Measurements from ENCODE around the gene UBQLN4. TPM values are rescaled to one million over a fixed set of nuclear protein-coding genes. Genes with fewer than 3 reads are reported as not detected.

UBQLN4 gene
- total and polyA plus RNA-seq, 9 of the 15 experiments (the other 6 are each of a cell fraction or from before 2014, with no cell fraction given), result 13.5 to 65.5 (median 37.0) TPM

GRCh38 chr1:156020293-156021092 lies 33.1 kb downstream of the UBQLN4 start, which contains the start of gene SSR2:
SSR2 (minus strand) TSS chr1:156020951; CDS start chr1:156020167, 784 bp downstream.
- peak; percentile 97 for FAIRE-seq
- CTCF ChIA-PET (ENCODE audit: low intra/inter-chr PET ratio), result no interaction called here
- TF ChIP-seq ETS1 (conservative IDR thresholded peaks at IDR 0.05; ENCODE audit: control insufficient read depth, low read depth, low read length) (peak; percentile 88), CBX1 (IDR thresholded peaks at IDR 0.05; ENCODE audit: low read depth) (no peak), NFIC (IDR thresholded peaks at IDR 0.05) (peak; percentile 7; the same call in 1 of the 2 replicates), RBM15 (IDR thresholded peaks at IDR 0.05; ENCODE audit: insufficient read depth, low read length) (no peak), SOX6 (IDR thresholded peaks at IDR 0.05) (no peak), TCF7 (IDR thresholded peaks at IDR 0.05; ENCODE audit: borderline replicate concordance) (peak; percentile 96), BHLHE40 (IDR thresholded peaks at IDR 0.05; ENCODE audit: low read length) (no peak), AFF1 (IDR thresholded peaks at IDR 0.05; ENCODE audit: low read depth in 1 of 2, partially characterized antibody in 2 of 2) (peak in 1 of 2 experiments; percentile 85), TBP (optimal IDR thresholded peaks at IDR 0.05; ENCODE audit: low read depth, low read length) (peak; percentile 59), ZNF398 (CRISPR knock-in tag; IDR thresholded peaks at IDR 0.05) (no peak), POLR2B (IDR thresholded peaks at IDR 0.05; ENCODE audit: low read depth, partially characterized antibody) (peak; percentile 83), TCF7L2 (IDR thresholded peaks at IDR 0.05; ENCODE audit: low read depth, low read length) (peak; percentile 82)

More at GRCh38 chr1:156020293-156021092, 33.1 kb downstream of the UBQLN4 start, which contains the start of gene SSR2:
- in situ Hi-C loops (cut with MboI) (no loop called here), intact Hi-C loops (cut with micrococcal nuclease) (no loop called here)
- Histone ChIP-seq H3K79me2 (ENCODE audit: control insufficient read depth, insufficient read depth, low read length) (peaks cover 26% of the 10 kb centered on the region), H2AFZ (ENCODE audit: low read depth, low read length) (peak within 1 kb of the TSS; percentile 96), H3K27me3 (ENCODE audit: control insufficient read depth in 2 of 2, insufficient read depth in 2 of 2, low read length in 2 of 2) (no peaks in the 10 kb centered on the region), H3K36me3 (ENCODE audit: control insufficient read depth, insufficient read depth, low read length) (peaks cover 40% of the 10 kb centered on the region; the same call in 2 of the 3 replicates), H3K9ac (ENCODE audit: insufficient read depth in 1 of 2, low read depth in 2 of 2, low read length in 2 of 2) (peak within 1 kb of the TSS; percentile 78 to 93), H3K9me3 (replicated peaks; ENCODE audit: control insufficient read depth, insufficient read depth, low read depth, low read length) (no peaks in the 10 kb centered on the region), H3K27ac (ENCODE audit: extremely low read depth, low read depth, low read length) (peak within 1 kb of the TSS; percentile 65), H4K20me1 (replicated peaks; ENCODE audit: control insufficient read depth, insufficient read depth, low read length) (no peaks in the 10 kb centered on the region), H3K4me1 (replicated peaks in 1 of 2; ENCODE audit: control insufficient read depth in 2 of 2, insufficient read depth in 2 of 2, low read length in 2 of 2) (peaks cover 7 to 8% of the 10 kb centered on the region in 2 experiments; a peak in 4 of 5 replicates), H3K9me1 (ENCODE audit: control insufficient read depth, insufficient read depth, low read length) (no peaks in the 10 kb centered on the region), H3K4me3 (peak within 1 kb of the TSS; percentile 72), H3K4me2 (ENCODE audit: insufficient read depth, low read length) (peak within 1 kb of the TSS; percentile 89)
- POLR2A ChIA-PET, result interaction anchor here (0.6 to 1.9 kb wide), 14 partner anchors 8 to 558 kb away, joined by 3 to 10 read pairs (median 3); partner anchors contain the start of gene GLMP
- WGBS (ENCODE audit: insufficient coverage, low coverage, missing lambda C conversion rate), result 1% methylated on average over 32 of the region's 45 CpGs
- DNase-seq (ENCODE audit: extremely low read depth in 1 of 4, low spot score in 3 of 4) (peak; percentile 91 to 96 (median 94)), ATAC-seq (peak; percentile 99)
- no TSS peak for BruUV-seq (replicated peaks)
